ENCODE measurements around the gene SUSD2.

DNA sequence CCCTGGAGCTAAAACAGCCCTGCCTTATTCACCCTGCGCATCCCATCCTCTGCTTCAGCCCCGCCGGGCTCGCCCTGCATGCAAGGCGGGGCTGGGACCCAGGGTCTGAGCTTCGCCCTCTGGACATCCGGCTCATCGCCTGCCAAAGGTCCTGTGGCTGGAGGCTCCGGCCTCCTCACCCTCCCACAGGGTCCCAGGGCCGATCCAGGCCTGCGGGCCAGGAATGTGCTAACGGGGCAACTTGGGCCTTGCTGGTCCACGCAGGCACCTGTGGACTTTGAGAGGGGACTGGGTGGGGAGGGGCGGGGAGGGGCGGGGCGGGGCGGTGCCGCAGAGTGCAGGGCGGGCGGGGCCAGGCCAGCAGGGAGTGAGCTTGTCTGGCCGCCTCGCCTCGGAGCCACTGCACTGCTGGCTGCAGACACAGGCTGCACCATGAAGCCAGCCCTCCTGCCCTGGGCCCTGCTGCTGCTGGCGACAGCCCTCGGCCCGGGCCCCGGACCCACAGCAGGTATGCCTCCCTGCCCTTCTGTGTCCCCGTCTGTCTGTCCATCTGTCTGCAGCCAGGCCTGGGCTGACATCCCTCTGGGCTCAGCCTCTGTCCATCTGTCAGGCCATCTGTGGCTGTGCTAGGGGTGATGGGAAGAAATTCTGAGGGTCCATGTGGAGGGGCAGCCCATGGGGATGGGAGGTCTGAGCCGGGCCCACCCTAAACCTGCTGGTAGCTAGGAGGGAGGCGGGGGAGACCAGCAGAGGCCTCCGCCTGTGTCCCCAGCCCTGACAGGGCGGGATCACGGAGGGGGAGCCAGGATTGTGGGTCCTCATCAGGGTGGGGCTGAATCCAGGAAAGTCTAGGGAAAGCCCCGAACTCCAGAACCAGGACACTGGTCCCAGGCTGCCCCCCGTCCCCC, at the start of gene SUSD2:
- TF ChIP-seq, protein P1, sequence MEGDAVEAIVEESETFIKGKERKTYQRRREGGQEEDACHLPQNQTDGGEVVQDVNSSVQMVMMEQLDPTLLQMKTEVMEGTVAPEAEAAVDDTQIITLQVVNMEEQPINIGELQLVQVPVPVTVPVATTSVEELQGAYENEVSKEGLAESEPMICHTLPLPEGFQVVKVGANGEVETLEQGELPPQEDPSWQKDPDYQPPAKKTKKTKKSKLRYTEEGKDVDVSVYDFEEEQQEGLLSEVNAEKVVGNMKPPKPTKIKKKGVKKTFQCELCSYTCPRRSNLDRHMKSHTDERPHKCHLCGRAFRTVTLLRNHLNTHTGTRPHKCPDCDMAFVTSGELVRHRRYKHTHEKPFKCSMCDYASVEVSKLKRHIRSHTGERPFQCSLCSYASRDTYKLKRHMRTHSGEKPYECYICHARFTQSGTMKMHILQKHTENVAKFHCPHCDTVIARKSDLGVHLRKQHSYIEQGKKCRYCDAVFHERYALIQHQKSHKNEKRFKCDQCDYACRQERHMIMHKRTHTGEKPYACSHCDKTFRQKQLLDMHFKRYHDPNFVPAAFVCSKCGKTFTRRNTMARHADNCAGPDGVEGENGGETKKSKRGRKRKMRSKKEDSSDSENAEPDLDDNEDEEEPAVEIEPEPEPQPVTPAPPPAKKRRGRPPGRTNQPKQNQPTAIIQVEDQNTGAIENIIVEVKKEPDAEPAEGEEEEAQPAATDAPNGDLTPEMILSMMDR (conservative IDR thresholded peaks at IDR 0.05; ENCODE audit: low read depth, low read length) = no peak
- TF ChIP-seq POLR2A (IDR thresholded peaks at IDR 0.05; ENCODE audit: low read depth, low read length) (no peak), FOS (IDR thresholded peaks at IDR 0.05; ENCODE audit: low read depth, low read length) (no peak), RAD21 (IDR thresholded peaks at IDR 0.05; ENCODE audit: low read length) (no peak), SMC3 (IDR thresholded peaks at IDR 0.05; ENCODE audit: low read depth, low read length) (no peak)

Measured in IMR-90 (cell line).